Measurements from ENCODE around the gene PLEKHA6.

GRCh38 chr1:204331275-204331674 is 28.5 kb downstream of the PLEKHA6 start:
- TF ChIP-seq, protein P1, sequence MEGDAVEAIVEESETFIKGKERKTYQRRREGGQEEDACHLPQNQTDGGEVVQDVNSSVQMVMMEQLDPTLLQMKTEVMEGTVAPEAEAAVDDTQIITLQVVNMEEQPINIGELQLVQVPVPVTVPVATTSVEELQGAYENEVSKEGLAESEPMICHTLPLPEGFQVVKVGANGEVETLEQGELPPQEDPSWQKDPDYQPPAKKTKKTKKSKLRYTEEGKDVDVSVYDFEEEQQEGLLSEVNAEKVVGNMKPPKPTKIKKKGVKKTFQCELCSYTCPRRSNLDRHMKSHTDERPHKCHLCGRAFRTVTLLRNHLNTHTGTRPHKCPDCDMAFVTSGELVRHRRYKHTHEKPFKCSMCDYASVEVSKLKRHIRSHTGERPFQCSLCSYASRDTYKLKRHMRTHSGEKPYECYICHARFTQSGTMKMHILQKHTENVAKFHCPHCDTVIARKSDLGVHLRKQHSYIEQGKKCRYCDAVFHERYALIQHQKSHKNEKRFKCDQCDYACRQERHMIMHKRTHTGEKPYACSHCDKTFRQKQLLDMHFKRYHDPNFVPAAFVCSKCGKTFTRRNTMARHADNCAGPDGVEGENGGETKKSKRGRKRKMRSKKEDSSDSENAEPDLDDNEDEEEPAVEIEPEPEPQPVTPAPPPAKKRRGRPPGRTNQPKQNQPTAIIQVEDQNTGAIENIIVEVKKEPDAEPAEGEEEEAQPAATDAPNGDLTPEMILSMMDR (IDR thresholded peaks at IDR 0.05; ENCODE audit: low read depth, low read length, poor library complexity, severe bottlenecking) = no peak
- TF ChIP-seq EZH2phosphoT487 (IDR thresholded peaks at IDR 0.05; ENCODE audit: borderline replicate concordance, low read length) = no peak

All from DOHH2 (cell line).